ENCODE results near the gene MYCL. TPM values are rescaled to one million over a fixed set of nuclear protein-coding genes. Genes with fewer than 3 reads are reported as not detected.

Gene MYCL
- polyA plus RNA-seq, 3 donors = 24.8 to 84.0 (median 74.7) TPM

DNA sequence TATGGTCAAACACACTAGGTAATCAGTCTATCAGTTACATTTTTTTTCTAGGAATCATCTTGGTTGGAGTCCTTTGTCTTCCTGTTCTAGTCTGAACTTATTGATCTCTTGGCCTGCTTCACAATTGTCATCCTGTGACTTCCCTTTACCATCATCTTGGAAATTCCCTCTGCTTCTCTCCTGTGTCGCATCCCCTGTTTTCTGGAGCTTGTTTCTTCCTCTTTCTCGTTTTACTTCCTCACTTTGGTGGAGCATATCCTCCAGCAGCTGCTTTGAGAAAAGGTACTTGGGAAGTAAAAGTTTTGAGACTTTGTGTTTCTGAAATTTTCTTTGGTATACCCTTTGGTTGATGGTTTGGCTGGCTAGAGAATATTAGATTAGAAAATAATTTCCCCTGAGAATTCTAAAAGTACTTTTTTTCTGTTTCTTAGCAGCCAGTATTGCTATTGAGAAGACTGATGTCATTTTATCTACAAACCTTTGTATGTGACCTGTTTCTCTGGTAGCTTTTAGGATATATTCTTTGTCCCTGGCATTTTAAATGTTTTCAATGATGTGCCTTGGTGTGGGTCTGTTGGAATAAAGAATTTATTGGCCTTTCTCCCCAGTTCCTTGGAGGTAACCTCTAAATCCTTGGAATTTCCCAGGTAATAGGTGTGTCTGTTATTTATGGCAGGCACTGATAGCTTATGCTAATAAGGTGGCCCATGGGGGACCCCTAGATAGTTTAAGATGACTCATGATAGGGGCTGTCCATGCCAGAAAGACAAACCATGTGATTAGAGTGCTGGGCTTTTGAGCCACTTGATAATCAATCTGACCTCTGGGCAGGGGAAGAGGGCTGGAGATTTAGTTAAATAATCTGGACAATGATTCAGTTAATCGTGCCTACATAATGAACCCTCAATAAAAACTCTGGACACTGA, 6.1 kb upstream of the MYCL start:
- Histone ChIP-seq H3K79me2 (ENCODE audit: insufficient read depth, low read length) (no peaks in the 10 kb centered on the region), H3K36me3 (replicated peaks in 1 of 2; ENCODE audit: control insufficient read depth in 1 of 2, insufficient read depth in 2 of 2, low read length in 2 of 2) (no peaks in the 10 kb centered on the region), H3K4me1 (ENCODE audit: control insufficient read depth in 1 of 2, insufficient read depth in 2 of 2, low read length in 2 of 2) (peaks cover 43 to 48% of the 10 kb centered on the region in 2 donors), H3K27me3 (ENCODE audit: control insufficient read depth in 2 of 2, insufficient read depth in 2 of 2, low read length in 2 of 2) (no peaks in the 10 kb centered on the region), H3K9me3 (replicated peaks in 1 of 2; ENCODE audit: control insufficient read depth in 1 of 2, insufficient read depth in 1 of 2, low read length in 2 of 2) (peaks cover 4% of the 10 kb centered on the region in 2 donors), H3K4me2 (replicated peaks; ENCODE audit: extremely low read depth, low read length, poor library complexity, severe bottlenecking) (peak overlapping the region; percentile 35), H3K4me3 (replicated peaks in 1 of 3; ENCODE audit: low read depth in 2 of 3, low read length in 3 of 3) (peak overlapping the region in 1 of 3 experiments; percentile 19), H3K9ac (ENCODE audit: insufficient read depth, low read length, poor library complexity, severe bottlenecking) (peak overlapping the region; percentile 29), H2AFZ (ENCODE audit: insufficient read depth, low read depth, low read length, poor library complexity, severe bottlenecking) (no peak overlapping the region), H3K27ac (ENCODE audit: low read depth in 1 of 2, low read length in 2 of 2) (peak overlapping the region; percentile 84 to 87), H4K20me1 (ENCODE audit: insufficient read depth, low read length) (no peaks in the 10 kb centered on the region)
- TF ChIP-seq, protein P1, sequence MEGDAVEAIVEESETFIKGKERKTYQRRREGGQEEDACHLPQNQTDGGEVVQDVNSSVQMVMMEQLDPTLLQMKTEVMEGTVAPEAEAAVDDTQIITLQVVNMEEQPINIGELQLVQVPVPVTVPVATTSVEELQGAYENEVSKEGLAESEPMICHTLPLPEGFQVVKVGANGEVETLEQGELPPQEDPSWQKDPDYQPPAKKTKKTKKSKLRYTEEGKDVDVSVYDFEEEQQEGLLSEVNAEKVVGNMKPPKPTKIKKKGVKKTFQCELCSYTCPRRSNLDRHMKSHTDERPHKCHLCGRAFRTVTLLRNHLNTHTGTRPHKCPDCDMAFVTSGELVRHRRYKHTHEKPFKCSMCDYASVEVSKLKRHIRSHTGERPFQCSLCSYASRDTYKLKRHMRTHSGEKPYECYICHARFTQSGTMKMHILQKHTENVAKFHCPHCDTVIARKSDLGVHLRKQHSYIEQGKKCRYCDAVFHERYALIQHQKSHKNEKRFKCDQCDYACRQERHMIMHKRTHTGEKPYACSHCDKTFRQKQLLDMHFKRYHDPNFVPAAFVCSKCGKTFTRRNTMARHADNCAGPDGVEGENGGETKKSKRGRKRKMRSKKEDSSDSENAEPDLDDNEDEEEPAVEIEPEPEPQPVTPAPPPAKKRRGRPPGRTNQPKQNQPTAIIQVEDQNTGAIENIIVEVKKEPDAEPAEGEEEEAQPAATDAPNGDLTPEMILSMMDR (IDR thresholded peaks at IDR 0.05) = no peak
- intact Hi-C loops (cut with micrococcal nuclease) = no loop called here
- no CpG with 5 or more reads among the region's 3 CpGs for WGBS (ENCODE audit: insufficient coverage)
- Mint-ChIP-seq H3K27ac (peak overlapping the region; percentile 29 to 97 (median 89)), H3K27me3 (ENCODE audit: low read depth in 3 of 3) (peaks cover 5 to 10% (median 5%) of the 10 kb centered on the region in 3 donors), H3K9me3 (peaks cover 0 to 9% (median 3%) of the 10 kb centered on the region in 7 donors), H3K36me3 (peaks cover 1 to 5% of the 10 kb centered on the region in 2 donors), H3K4me3 (peak overlapping the region in 1 of 2 donors; percentile 51), H3K4me1 (peaks cover 47% of the 10 kb centered on the region)
- peak; percentile 83 to 96 (median 91) for DNase-seq

DNA sequence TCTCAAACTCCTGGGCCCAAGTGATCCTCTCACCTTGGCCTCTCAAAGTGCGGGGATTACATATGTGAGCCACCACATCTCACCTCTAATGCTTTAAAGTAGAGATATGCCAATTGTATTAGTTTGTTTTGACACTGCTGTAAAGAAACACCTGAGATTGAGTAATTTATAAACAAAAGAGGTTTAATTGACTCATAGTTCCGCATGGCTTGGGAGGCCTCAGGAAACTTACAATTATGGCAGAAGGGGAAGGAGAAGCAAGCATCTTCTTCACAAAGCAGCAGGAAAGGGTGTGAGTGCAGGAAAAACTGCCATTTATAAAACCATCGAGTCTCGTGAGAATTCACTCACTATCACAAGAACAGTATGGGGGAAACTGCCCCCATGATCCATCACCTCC, 3.5 kb upstream of the MYCL start:
- Histone ChIP-seq H3K4me2 (replicated peaks; ENCODE audit: extremely low read depth, low read length, poor library complexity, severe bottlenecking) (no peak overlapping the region), H4K20me1 (ENCODE audit: insufficient read depth, low read length) (peaks cover 9% of the 10 kb centered on the region), H3K4me1 (ENCODE audit: control insufficient read depth in 1 of 2, insufficient read depth in 2 of 2, low read length in 2 of 2) (peaks cover 54 to 64% of the 10 kb centered on the region in 2 donors), H3K9ac (ENCODE audit: insufficient read depth, low read length, poor library complexity, severe bottlenecking) (no peak overlapping the region), H2AFZ (ENCODE audit: insufficient read depth, low read depth, low read length, poor library complexity, severe bottlenecking) (no peak overlapping the region), H3K9me3 (replicated peaks in 1 of 2; ENCODE audit: control insufficient read depth in 1 of 2, insufficient read depth in 1 of 2, low read length in 2 of 2) (peaks cover 4% of the 10 kb centered on the region in 2 donors), H3K27ac (ENCODE audit: low read depth in 1 of 2, low read length in 2 of 2) (peak overlapping the region; percentile 36 to 74), H3K79me2 (ENCODE audit: insufficient read depth, low read length) (peaks cover 14% of the 10 kb centered on the region), H3K36me3 (replicated peaks in 1 of 2; ENCODE audit: control insufficient read depth in 1 of 2, insufficient read depth in 2 of 2, low read length in 2 of 2) (no peaks in the 10 kb centered on the region), H3K4me3 (replicated peaks in 1 of 3; ENCODE audit: low read depth in 2 of 3, low read length in 3 of 3) (peak overlapping the region in 1 of 3 experiments; percentile 32), H3K27me3 (ENCODE audit: control insufficient read depth in 2 of 2, insufficient read depth in 2 of 2, low read length in 2 of 2) (no peaks in the 10 kb centered on the region)
- Mint-ChIP-seq H3K36me3 (peaks cover 1 to 6% of the 10 kb centered on the region in 2 donors), H3K27ac (peak overlapping the region; percentile 51 to 85 (median 75)), H3K4me1 (peaks cover 57% of the 10 kb centered on the region), H3K4me3 (no peak overlapping the region), H3K9me3 (peaks cover 0 to 9% (median 3%) of the 10 kb centered on the region in 7 donors), H3K27me3 (ENCODE audit: low read depth in 3 of 3) (peaks cover 5 to 12% (median 8%) of the 10 kb centered on the region in 3 donors)
- TF ChIP-seq, protein P1 (IDR thresholded peaks at IDR 0.05) = no peak
- intact Hi-C loops (cut with micrococcal nuclease) = no loop called here
- WGBS (ENCODE audit: insufficient coverage) = 0% methylated on average over 1 of the region's 4 CpGs
- DNase-seq = peak in 2 of 3 donors; percentile 36 to 57
